Activated CD4-positive, CD25-positive, alpha-beta regulatory T cell treated with anti-CD3 and anti-CD28 coated beads, Interleukin-2, amount 50 U/mL, for 72 hours (primary cell): ENCODE results near the gene SLC25A21.

Experiments used
- DNase-seq: peaks from one replicate; pipeline ENCODE4 v3.0.0; 2021

SLC25A21 gene

GRCh38 chr14:36976571-36977023, 195.8 kb downstream of the SLC25A21 start:
- DNase-seq, result no peak

- DNase-seq, result no peak
Measured at GRCh38 chr14:36975834-36976233, 196.6 kb downstream of the SLC25A21 start.

- no peak for DNase-seq
Measured at GRCh38 chr14:36974985-36975384, 197.4 kb downstream of the SLC25A21 start.

DNA sequence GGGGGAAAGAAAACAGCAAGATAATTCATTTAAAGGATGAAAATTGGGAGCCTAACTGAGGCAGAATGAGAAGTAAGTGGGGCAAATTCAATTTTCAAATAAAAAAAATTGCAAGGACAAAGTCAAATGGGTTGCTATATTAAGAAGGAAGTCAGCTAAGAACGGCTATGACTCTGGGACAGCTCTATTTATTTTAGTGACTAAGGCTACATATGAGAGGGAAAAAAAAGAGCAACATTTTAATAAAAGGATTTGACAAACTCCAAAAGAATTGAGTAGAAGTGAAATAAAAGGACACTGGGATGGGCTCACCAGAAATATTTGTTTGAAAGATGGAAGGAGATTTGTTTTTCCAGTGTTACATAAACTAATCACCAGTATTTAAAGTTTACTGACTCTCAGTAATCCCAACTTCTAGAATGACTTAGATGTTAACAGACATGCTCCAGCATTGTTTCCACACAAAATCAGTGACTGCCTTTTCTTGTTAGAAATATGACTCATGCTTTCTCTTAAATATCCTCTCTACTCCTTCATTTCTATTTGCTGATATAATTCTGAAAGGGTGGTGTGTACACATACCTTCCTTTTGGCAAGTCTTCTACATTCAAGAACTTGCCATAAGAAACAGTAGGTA, 198.5 kb downstream of the SLC25A21 start:
- no peak for DNase-seq

DNA sequence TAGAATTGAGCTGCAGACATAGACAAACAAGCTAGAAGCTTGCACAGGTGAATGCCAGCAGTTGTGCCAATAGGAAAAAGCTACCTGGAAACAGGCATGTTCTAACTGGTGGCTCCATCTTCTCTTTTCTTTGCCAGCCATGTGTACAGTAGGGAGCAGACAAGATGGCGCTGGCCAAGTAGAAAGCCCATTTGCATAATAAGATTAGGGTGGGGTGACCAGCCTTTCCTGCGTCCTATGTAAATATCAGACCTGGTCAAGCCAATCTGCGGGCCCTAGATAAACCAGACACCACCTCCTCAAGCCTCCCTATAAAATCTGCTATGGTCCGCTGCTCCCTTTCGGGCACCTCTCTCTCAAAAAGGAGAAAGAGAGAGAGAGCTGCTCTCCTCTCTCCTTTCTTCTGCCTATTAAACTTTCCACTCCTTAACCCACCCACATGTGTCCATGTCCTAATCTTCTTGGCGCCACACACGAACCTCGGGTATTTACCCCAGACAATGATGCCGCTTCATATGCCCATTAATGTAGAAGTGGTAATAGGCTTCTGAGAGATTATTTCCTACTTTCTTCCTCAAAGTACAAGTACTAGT, 201.0 kb downstream of the SLC25A21 start:
- DNase-seq, result no peak

DNA sequence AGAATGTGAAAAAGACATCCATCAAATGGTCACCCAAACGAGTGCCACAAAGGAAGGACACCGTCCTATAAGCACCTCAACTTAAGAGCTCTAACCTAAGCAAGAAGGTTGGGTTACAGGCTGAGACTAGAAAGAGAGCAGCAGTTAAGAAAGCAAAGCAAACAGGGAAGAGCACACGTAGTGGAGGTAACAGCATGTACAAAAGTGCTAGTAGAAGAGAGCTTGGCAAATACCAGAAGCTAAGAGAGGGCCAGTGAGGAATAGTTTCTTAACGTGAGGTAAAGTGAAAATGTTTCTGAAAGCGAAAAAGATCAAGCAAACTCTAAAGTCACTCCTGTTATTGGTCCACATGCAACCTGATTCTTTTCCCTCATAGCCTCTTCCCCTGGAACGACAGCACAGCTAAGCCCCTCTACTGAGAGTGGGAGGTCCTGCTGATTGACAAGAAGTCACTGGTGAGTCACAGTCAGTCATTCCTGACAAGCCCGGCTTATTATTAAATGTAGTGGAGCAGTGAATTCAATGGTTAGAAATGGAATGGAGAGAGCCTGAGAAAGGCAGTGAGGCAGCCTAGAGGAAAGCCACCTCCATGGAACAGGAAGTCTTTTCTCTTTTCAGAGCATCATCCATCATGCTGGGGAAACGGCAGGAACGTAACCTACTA, 204.4 kb downstream of the SLC25A21 start:
- DNase-seq, result no peak

DNA sequence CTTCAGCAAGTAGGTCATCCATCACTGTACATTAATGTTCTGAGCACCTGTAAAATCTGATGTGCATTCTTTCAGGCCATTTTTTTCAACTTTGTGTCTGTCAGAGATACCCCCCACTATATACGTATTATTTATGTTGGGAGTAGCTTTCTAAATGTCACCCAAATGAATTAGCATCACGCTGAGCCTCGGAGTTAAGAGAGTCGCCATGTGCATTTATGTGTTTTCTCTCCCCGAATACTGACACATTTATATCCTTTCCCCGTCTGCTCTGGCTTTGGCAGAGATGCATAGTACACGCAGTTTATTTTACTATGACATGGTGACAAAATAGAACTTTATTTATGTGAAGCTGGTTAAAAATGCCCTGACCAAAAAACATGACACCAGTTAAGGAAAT, 216.4 kb downstream of the SLC25A21 start:
- DNase-seq, result no peak

- no peak for DNase-seq
Measured at GRCh38 chr14:36955376-36955775, 217.0 kb downstream of the SLC25A21 start.

- no peak for DNase-seq
Measured at GRCh38 chr14:36952689-36953088, 219.7 kb downstream of the SLC25A21 start.

DNA sequence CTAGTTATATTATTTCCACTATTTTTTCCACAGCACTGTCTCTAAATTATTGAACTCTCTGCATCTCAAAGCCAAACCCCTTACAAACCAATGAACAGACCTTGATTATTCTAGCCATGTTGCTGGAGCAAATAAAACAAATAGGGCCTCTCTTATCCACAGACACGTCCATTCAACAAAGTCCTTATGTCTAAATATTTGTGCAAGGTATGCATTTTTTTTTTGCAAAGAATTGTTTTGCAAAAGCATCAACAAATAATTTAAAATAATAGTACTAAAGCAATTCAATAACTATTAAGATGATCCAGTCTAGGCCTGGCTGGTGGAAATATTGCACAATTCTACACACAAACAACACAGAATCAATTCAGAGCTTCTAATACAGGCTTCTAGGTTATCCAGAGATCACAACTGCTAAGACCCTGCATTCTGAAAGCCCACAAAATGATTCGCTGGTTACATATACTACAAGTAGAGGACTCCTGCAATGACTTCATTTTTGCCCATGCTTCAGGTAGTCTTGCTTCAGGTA, 221.0 kb downstream of the SLC25A21 start:
- no peak for DNase-seq

DNA sequence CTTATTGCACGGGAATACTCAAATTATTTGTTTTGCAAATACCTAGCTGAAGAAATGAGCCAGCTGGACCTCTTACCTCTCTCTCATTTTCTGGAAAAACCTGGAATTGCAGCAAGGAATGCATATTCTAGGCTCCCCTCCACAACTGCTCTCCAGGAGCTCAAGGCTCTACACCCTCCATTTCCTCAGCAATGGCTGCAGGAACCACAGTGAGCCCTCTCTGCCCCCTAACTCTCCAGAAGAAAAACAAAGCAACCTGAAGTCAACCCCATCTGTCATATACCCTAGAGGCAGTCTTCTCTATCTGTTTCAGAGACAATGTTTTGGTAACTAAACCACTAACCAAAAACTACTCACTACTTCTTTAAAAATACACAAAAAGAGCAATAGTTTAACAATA, 221.6 kb downstream of the SLC25A21 start:
- no peak for DNase-seq

DNA sequence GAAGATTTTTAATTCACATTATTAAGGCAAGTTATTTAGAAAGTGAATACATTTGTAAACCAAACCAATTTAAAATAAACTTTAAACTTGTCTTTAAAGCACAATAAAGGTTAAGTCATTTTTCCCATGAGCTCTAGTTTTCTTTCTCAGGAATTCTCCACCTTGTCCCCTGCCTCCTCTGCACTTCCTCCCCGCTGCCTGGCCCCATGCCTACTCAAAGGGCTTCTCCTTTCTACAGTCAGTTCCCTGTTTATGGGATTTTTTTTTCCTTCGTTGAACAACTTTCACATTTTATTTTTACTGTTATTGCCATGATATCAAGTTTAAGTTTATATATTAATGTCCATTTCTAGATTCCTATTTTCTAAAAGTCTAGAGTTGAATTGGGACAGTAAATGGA, 223.0 kb downstream of the SLC25A21 start:
- DNase-seq, result no peak

GRCh38 chr14:36948157-36948859, 224.1 kb downstream of the SLC25A21 start:
- DNase-seq, result no peak

- DNase-seq, result no peak
Measured at GRCh38 chr14:36947362-36947761, 225.0 kb downstream of the SLC25A21 start.

GRCh38 chr14:36946872-36947271, 225.5 kb downstream of the SLC25A21 start:
- no peak for DNase-seq

- no peak for DNase-seq
Measured at GRCh38 chr14:36944307-36945010, 227.9 kb downstream of the SLC25A21 start.

DNA sequence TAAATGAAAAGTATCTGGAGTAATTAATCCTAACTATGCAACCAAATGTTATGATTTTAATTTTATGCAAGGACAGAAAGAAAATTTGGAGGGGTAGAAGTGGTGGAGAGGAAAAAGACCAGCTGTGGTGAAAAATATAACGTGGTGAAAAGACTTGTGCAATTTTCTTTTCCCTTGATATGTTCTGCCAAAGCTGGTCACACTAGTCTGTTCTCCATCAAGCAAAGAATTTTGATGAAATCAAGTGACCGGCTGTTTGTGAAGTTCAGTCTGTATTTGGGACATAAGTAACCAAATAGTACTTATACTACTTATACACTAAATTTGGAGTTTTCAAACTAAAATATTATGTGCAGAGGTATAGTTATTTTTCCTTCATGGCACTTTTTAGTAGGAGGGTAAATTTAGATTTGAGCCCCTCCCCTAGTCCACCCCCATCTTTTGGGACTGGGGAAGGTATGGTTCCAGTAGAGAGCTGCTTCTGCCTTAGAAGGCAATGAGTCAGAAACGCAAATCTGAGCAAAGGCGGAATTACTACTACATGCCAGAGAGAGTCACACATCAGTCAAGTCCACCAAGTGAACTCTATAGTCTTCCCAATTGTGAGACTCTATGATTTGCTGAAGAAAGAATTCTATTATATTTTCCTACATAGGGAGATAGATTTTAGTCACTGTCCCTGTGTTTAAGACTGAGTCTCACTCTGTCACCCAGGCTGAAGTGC, 229.7 kb downstream of the SLC25A21 start:
- no peak for DNase-seq

- DNase-seq, result peak; percentile 62
Measured at GRCh38 chr14:36941783-36942521, 230.5 kb downstream of the SLC25A21 start.

- no peak for DNase-seq
Measured at GRCh38 chr14:36940476-36940875, 231.9 kb downstream of the SLC25A21 start.

DNA sequence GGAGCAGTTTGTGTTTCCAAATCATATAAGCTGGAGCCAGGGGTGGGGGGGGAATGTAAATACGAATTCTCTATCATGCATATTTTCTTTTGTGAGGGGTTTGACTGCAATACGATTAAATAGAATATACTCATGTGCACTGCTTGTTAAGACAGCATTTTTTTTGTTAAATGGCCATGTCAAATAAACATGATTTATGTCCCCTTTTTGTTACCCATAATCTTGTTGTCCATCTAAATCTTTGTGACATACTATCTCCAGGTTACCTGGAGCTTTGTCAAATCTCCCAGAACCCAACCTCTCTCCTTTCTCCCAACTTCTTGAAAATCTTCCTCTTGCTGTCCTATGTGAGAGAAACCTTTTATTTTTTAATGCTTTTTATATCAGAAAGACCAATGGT, 233.1 kb downstream of the SLC25A21 start:
- DNase-seq, result no peak

GRCh38 chr14:36938678-36939077, 233.7 kb downstream of the SLC25A21 start:
- no peak for DNase-seq
